PFSK-1 (cell line): ENCODE data around the gene FGD2.

Experiments
- FOXP2 ChIP-seq: optimal IDR thresholded peaks from 2 replicates; pipeline ENCODE3; 2011; ENCODE audit warnings: borderline replicate concordance, control low read depth, inconsistent platforms; ENCODE audit not compliant: insufficient read depth; ENCODE audit errors: extremely low read length, extremely low read depth
- POLR2AphosphoS5 ChIP-seq: IDR thresholded peaks from 2 replicates; pipeline ENCODE4 v1.6.1; 2012; ENCODE audit warnings: low read depth, mild to moderate bottlenecking, control low read depth, low read length, moderate library complexity
- REST ChIP-seq, 2 experiments: IDR thresholded peaks; 2 replicates each; pipeline versions ENCODE4 v1.6.1 to v1.8.0; 2011 to 2012; ENCODE audit warnings: low read depth in 2 of 2, low read length in 2 of 2, control low read depth in 1 of 2, inconsistent platforms in 1 of 2, mild to moderate bottlenecking in 1 of 2, moderate library complexity in 1 of 2; ENCODE audit not compliant: insufficient read depth in 1 of 2
- SIN3A ChIP-seq: IDR thresholded peaks from 2 replicates; pipeline ENCODE4 v1.6.1; 2012; ENCODE audit warnings: mild to moderate bottlenecking, low read length, moderate library complexity, borderline replicate concordance; ENCODE audit not compliant: insufficient read depth
- TAF1 ChIP-seq: IDR thresholded peaks from 2 replicates; pipeline ENCODE4 v1.6.1; 2012; ENCODE audit warnings: low read length, control low read depth, borderline replicate concordance; ENCODE audit not compliant: insufficient read depth

The FGD2 gene

DNA sequence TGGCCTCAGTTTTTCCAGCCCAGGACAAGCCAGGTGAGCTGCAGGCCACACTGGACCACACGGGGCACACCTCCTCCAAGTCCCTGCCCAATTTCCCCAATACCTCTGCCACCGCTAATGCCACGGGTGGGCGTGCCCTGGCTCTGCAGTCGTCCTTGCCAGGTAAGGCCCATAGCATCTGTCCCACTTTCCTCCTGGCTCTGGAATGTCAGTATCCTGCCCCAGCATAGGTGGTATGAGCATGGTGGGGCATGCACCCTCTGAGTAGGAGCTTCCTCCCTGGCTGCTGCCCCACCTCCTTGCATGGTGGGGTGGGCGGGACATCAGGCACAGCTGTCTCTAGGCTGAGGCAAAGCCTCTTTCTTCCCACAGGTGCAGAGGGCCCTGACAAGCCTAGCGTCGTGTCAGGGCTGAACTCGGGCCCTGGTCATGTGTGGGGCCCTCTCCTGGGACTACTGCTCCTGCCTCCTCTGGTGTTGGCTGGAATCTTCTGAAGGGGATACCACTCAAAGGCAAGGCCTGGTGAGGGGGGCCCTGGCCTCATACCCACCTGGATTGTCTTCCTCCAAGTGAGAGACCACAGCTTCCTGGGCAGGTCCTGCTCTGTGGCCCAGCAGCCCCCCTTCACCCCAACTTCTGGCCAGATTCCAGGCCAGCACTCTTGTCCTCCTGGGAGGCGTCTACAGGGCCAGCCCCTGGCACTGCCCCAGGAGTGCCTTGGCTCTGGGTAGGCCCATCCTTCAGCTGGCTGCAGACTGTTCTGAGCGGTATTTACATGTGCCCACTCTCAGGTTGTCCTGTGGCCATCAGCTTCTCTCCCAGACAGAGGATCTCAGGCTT lies 41.8 kb upstream of the FGD2 start:
- TF ChIP-seq POLR2AphosphoS5, result no peak
- no peak for TF ChIP-seq TAF1
- TF ChIP-seq SIN3A, result no peak
- no peak for TF ChIP-seq REST (IDR thresholded peaks at IDR 0.05; ENCODE audit: insufficient read depth in 1 of 2, low read depth in 2 of 2, low read length in 2 of 2)
- TF ChIP-seq FOXP2, result no peak

DNA sequence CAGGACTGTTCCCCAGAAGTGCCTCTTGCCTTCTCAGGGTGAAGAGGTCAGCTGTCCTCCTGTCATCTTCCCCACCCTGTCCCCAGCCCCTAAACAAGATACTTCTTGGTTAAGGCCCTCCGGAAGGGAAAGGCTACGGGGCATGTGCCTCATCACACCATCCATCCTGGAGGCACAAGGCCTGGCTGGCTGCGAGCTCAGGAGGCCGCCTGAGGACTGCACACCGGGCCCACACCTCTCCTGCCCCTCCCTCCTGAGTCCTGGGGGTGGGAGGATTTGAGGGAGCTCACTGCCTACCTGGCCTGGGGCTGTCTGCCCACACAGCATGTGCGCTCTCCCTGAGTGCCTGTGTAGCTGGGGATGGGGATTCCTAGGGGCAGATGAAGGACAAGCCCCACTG lies 41.1 kb upstream of the FGD2 start:
- TF ChIP-seq SIN3A, result no peak
- no peak for TF ChIP-seq FOXP2

DNA sequence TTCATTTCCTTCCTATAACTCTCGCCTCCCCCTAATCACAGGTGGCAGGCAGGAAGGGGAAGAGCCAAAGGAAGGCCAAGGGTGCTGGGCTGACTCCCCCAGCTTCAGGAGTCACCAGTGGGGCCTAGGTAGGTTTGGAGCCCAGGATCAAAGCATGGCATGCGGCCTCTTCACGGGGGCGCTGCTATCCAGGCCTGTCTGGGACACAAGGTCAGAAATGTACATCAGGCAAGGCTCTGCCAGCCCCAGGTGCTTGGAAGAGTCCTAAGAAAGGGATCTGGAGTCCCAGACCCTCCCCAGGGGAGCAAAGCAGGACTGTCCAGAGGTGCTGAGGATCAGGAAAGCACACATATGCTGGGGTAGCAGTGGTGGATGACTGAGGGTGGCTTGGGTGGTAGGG lies 40.5 kb upstream of the FGD2 start:
- TF ChIP-seq SIN3A, result no peak

- no peak for TF ChIP-seq REST (IDR thresholded peaks at IDR 0.05; ENCODE audit: insufficient read depth in 1 of 2, low read depth in 2 of 2, low read length in 2 of 2)
- no peak for TF ChIP-seq TAF1
- no peak for TF ChIP-seq FOXP2
- no peak for TF ChIP-seq POLR2AphosphoS5
Measured at GRCh38 chr6:36967301-36967700, 38.2 kb upstream of the FGD2 start.

DNA sequence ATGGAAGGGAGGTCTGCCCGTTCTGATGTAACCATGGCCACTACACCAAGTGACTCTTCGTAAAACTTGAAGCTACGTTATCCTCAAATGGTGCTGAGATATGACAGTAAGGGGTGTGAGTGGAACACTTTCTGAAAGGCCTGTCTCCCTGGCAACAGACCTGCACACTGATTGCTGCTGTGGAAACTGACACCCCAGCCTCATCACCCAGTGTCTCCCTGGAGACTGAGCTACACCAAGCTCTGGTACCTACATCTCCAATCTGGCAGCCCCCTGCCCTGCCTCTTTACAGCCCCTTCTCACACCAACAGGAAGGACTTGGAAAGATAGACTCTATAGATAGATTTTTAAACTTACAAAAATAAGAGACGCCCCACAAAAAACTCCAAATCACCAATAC lies 37.7 kb upstream of the FGD2 start:
- TF ChIP-seq REST (IDR thresholded peaks at IDR 0.05; ENCODE audit: insufficient read depth in 1 of 2, low read depth in 2 of 2, low read length in 2 of 2) (no peak), SIN3A (no peak), FOXP2 (no peak), POLR2AphosphoS5 (no peak), TAF1 (no peak)

DNA sequence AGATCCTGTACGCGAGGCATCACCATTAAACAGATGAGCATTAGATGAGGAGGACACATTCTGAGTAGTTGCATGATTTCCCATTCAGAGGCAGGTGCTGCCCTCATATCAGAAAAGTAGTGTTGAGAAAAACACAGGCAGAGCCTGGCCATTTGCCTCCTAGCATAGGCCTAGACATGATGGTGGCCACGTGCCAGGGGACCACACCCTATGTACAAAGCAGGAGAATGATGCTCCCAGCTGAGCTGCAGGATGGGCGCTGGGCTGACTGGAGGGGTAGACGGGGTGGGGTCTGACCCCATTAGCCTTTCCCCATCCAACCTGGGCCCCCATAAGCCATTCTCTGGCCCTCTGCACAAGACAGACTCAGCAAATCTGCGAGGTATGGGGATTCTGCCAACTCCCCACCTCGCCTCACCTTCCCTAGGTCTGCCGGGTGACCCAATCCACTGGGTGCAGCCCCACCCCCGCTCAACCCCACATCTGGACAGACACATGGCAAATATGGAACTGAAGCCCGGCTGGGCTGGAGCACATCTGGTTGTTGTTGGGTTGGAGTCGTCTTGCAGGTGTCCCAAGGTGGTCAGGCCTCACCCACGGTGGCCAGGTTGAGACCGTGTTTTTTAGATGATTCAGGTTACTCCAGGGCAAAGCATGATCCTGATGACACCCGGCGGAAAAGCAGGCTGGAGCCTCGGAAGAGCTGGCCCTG lies 37.0 kb upstream of the FGD2 start:
- TF ChIP-seq TAF1 (no peak), REST (IDR thresholded peaks at IDR 0.05; ENCODE audit: insufficient read depth in 1 of 2, low read depth in 2 of 2, low read length in 2 of 2) (no peak), SIN3A (no peak), FOXP2 (no peak), POLR2AphosphoS5 (no peak)
